ENCODE data around the gene CCL14.

- TF ChIP-seq, protein P1, sequence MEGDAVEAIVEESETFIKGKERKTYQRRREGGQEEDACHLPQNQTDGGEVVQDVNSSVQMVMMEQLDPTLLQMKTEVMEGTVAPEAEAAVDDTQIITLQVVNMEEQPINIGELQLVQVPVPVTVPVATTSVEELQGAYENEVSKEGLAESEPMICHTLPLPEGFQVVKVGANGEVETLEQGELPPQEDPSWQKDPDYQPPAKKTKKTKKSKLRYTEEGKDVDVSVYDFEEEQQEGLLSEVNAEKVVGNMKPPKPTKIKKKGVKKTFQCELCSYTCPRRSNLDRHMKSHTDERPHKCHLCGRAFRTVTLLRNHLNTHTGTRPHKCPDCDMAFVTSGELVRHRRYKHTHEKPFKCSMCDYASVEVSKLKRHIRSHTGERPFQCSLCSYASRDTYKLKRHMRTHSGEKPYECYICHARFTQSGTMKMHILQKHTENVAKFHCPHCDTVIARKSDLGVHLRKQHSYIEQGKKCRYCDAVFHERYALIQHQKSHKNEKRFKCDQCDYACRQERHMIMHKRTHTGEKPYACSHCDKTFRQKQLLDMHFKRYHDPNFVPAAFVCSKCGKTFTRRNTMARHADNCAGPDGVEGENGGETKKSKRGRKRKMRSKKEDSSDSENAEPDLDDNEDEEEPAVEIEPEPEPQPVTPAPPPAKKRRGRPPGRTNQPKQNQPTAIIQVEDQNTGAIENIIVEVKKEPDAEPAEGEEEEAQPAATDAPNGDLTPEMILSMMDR (IDR thresholded peaks at IDR 0.05): no peak
- TF ChIP-seq POLR2A (IDR thresholded peaks at IDR 0.05): no peak
These were observed 22.6 kb upstream of the CCL14 start for GRCh38 chr17:36008998-36009665.
